ENCODE data around the gene GOLGA6L25. TPM values are rescaled to one million over a fixed set of nuclear protein-coding genes. Genes with fewer than 3 reads are reported as not detected.
"Not testable (repeated sequence)": the region's sequence is repeated elsewhere in the genome, so short reads cannot be mapped to it uniquely, and the experiment has no call there.

The GOLGA6L25 gene
- total and polyA plus RNA-seq, 2 donors = 0.07 TPM; not detected in 1

GRCh38 chr15:28593424-28594129 lies 40.2 kb downstream of the GOLGA6L25 start:
- not testable (repeated sequence) for H3K36me3 ChIP-seq (ENCODE audit: control insufficient read depth in 2 of 2, insufficient read depth in 2 of 2, low read length in 1 of 2); H3K4me1 ChIP-seq (ENCODE audit: control insufficient read depth in 2 of 2, insufficient read depth in 2 of 2, low read length in 2 of 2); DNase-seq (ENCODE audit: low read depth in 6 of 9, low spot score in 9 of 9); H3K9me3 ChIP-seq (ENCODE audit: control insufficient read depth in 2 of 2, insufficient read depth in 1 of 2, low read length in 1 of 2); H3K27ac ChIP-seq (ENCODE audit: low read depth in 1 of 2, low read length in 1 of 2); H3K27me3 ChIP-seq (ENCODE audit: control insufficient read depth in 2 of 2, insufficient read depth in 1 of 2, low read length in 1 of 2); H3K4me3 ChIP-seq (ENCODE audit: low read length in 2 of 2)
- WGBS = 100% methylated on average over 1 of the region's 5 CpGs

- H3K36me3 ChIP-seq (ENCODE audit: control insufficient read depth in 2 of 2, insufficient read depth in 2 of 2, low read length in 1 of 2); DNase-seq (ENCODE audit: low read depth in 6 of 9, low spot score in 9 of 9); H3K27me3 ChIP-seq (ENCODE audit: control insufficient read depth in 2 of 2, insufficient read depth in 1 of 2, low read length in 1 of 2); H3K27ac ChIP-seq (ENCODE audit: low read depth in 1 of 2, low read length in 1 of 2); H3K9me3 ChIP-seq (ENCODE audit: control insufficient read depth in 2 of 2, insufficient read depth in 1 of 2, low read length in 1 of 2); H3K4me3 ChIP-seq (ENCODE audit: low read length in 2 of 2); H3K4me1 ChIP-seq (ENCODE audit: control insufficient read depth in 2 of 2, insufficient read depth in 2 of 2, low read length in 2 of 2): not testable (repeated sequence)
- no CpG with 5 or more reads among the region's 10 CpGs for WGBS
These were observed 44.1 kb downstream of the GOLGA6L25 start for GRCh38 chr15:28597471-28597870.

GRCh38 chr15:28598209-28598608 lies 44.8 kb downstream of the GOLGA6L25 start:
- H3K27ac ChIP-seq (ENCODE audit: low read depth in 1 of 2, low read length in 1 of 2); DNase-seq (ENCODE audit: low read depth in 6 of 9, low spot score in 9 of 9); H3K9me3 ChIP-seq (ENCODE audit: control insufficient read depth in 2 of 2, insufficient read depth in 1 of 2, low read length in 1 of 2); H3K4me3 ChIP-seq (ENCODE audit: low read length in 2 of 2); H3K4me1 ChIP-seq (ENCODE audit: control insufficient read depth in 2 of 2, insufficient read depth in 2 of 2, low read length in 2 of 2); H3K27me3 ChIP-seq (ENCODE audit: control insufficient read depth in 2 of 2, insufficient read depth in 1 of 2, low read length in 1 of 2); H3K36me3 ChIP-seq (ENCODE audit: control insufficient read depth in 2 of 2, insufficient read depth in 2 of 2, low read length in 1 of 2): not testable (repeated sequence)
- WGBS = 90% methylated on average over 7 of the region's 8 CpGs

- H3K4me3 ChIP-seq (ENCODE audit: low read length in 2 of 2); H3K36me3 ChIP-seq (ENCODE audit: control insufficient read depth in 2 of 2, insufficient read depth in 2 of 2, low read length in 1 of 2); H3K27me3 ChIP-seq (ENCODE audit: control insufficient read depth in 2 of 2, insufficient read depth in 1 of 2, low read length in 1 of 2); H3K27ac ChIP-seq (ENCODE audit: low read depth in 1 of 2, low read length in 1 of 2); H3K9me3 ChIP-seq (ENCODE audit: control insufficient read depth in 2 of 2, insufficient read depth in 1 of 2, low read length in 1 of 2); DNase-seq (ENCODE audit: low read depth in 6 of 9, low spot score in 9 of 9); H3K4me1 ChIP-seq (ENCODE audit: control insufficient read depth in 2 of 2, insufficient read depth in 2 of 2, low read length in 2 of 2): not testable (repeated sequence)
- WGBS = 100% methylated on average over 4 of the region's 9 CpGs
These were observed 48.8 kb downstream of the GOLGA6L25 start for GRCh38 chr15:28602152-28602551.

Other genes starting within 250 kb of the GOLGA6L25 start
- 18.7 TPM for gene HERC2, start 231.4 kb upstream of the GOLGA6L25 start, total RNA-seq
- gene HERC2, start 231.4 kb upstream of the GOLGA6L25 start, polyA plus RNA-seq = 27.1 TPM
- not detected for gene GOLGA6L24, start 195.5 kb upstream of the GOLGA6L25 start, total RNA-seq
- gene GOLGA6L24, start 195.5 kb upstream of the GOLGA6L25 start, polyA plus RNA-seq = 0.07 TPM
- gene GOLGA8F, start 174.9 kb upstream of the GOLGA6L25 start, total RNA-seq = 0.14 TPM
- gene GOLGA8F, start 174.9 kb upstream of the GOLGA6L25 start, polyA plus RNA-seq = 0.07 TPM
- under 0.01 TPM for gene GOLGA8G, start 20.6 kb upstream of the GOLGA6L25 start, total RNA-seq
- gene GOLGA8G, start 20.6 kb upstream of the GOLGA6L25 start, polyA plus RNA-seq = 0.07 TPM
- 0.24 TPM for gene GOLGA8M, start 158.9 kb downstream of the GOLGA6L25 start, total RNA-seq
- 0.21 TPM for gene GOLGA8M, start 158.9 kb downstream of the GOLGA6L25 start, polyA plus RNA-seq

Data from thymus (tissue), 11 donors.